Endothelial cell of umbilical vein (primary cell): Measurements from ENCODE around the gene IQGAP2. TPM values are rescaled to one million over a fixed set of nuclear protein-coding genes. Genes with fewer than 3 reads are reported as not detected.

Experiments
- BruUV-seq: library from RNA; stranded (reverse); fragments of 400-500 nt; replicated peaks from 2 replicates; lab custom pipeline; 2021; lab: Mats Ljungman, UMichigan
- CTCF ChIA-PET: fragments of 300-600, 350-600 bp; sonication (Branson Sonifier 250); formaldehyde crosslinking; loops from one replicate; lab custom pipeline; 2021; ENCODE audit warnings: antibody characterized with exemption, inconsistent platforms; lab: Charles Lee
- POLR2A ChIA-PET: fragments of 300-600, 350-600 bp; sonication (Branson Sonifier 250); formaldehyde crosslinking; loops from one replicate; lab custom pipeline; 2021; ENCODE audit warnings: antibody characterized with exemption, inconsistent platforms; lab: Charles Lee
- DNase-seq: peaks from one replicate; pipeline ENCODE4 v3.0.0-alpha.2; 2011; ENCODE audit warnings: low read depth, low spot score
- FAIRE-seq: peaks from 2 replicates; lab custom pipeline; 2011; peaks lifted over from hg19 to GRCh38; lab: Jason Lieb, UNC
- H2AFZ ChIP-seq: 2 replicates; pipeline ENCODE4 v1.6.0; 2012; ENCODE audit warnings: low read depth, low read length, control low read depth, inconsistent platforms
- H3K27ac ChIP-seq: 2 replicates; pipeline ENCODE4 v1.5.1; 2011; ENCODE audit warnings: low read depth, mild to moderate bottlenecking, control low read depth, low read length, moderate library complexity; ENCODE audit not compliant: insufficient read depth
- H3K27me3 ChIP-seq, 2 experiments: 2 replicates each; pipeline versions ENCODE4 v1.6.0 to v1.6.1; 2011; ENCODE audit warnings: low read length in 2 of 2, mixed read lengths in 1 of 2; ENCODE audit not compliant: control insufficient read depth in 2 of 2, insufficient read depth in 2 of 2
- H3K36me3 ChIP-seq, 2 experiments: 2 replicates in 1 of 2; 3 replicates in 1 of 2; pipeline ENCODE4 v1.5.1; 2011; ENCODE audit warnings: low read length in 2 of 2, mild to moderate bottlenecking in 1 of 2, moderate library complexity in 1 of 2; ENCODE audit not compliant: control insufficient read depth in 2 of 2, insufficient read depth in 2 of 2; ENCODE audit errors: extremely low read depth in 1 of 2
- H3K4me1 ChIP-seq: 3 replicates; pipeline ENCODE4 v1.5.1; 2011; ENCODE audit warnings: mild to moderate bottlenecking, low read length; ENCODE audit not compliant: control insufficient read depth, insufficient read depth; ENCODE audit errors: extremely low read depth
- H3K4me2 ChIP-seq: 2 replicates; pipeline ENCODE4 v1.6.1; 2011; ENCODE audit warnings: low read length, control low read depth, mixed read lengths; ENCODE audit not compliant: insufficient read depth
- H3K4me3 ChIP-seq, 3 experiments: fragments of 200-600 bp in 1 of 3; sonication (generic), shearing (Covaris generic) in 1 of 3; replicated peaks in 1 of 3; 2 replicates each; pipeline ENCODE4 v1.5.1; 2011 to 2016; ENCODE audit warnings: control low read depth in 3 of 3, low read length in 3 of 3, mild to moderate bottlenecking in 2 of 3, inconsistent platforms in 1 of 3, low read depth in 1 of 3, moderate library complexity in 1 of 3; ENCODE audit not compliant: insufficient read depth in 1 of 3
- H3K79me2 ChIP-seq: 2 replicates; pipeline ENCODE4 v1.6.0; 2012; ENCODE audit warnings: low read length, inconsistent platforms; ENCODE audit not compliant: control insufficient read depth, insufficient read depth
- H3K9ac ChIP-seq: replicated peaks from 2 replicates; pipeline ENCODE3; 2011; ENCODE audit warnings: low read length, control low read depth; ENCODE audit not compliant: insufficient read depth; ENCODE audit errors: extremely low read depth
- H3K9me1 ChIP-seq: replicated peaks from 3 replicates; pipeline ENCODE4 v1.6.0; 2011; ENCODE audit warnings: mild to moderate bottlenecking, low read length; ENCODE audit not compliant: control insufficient read depth, insufficient read depth; ENCODE audit errors: extremely low read depth
- H3K9me3 ChIP-seq: replicated peaks from 2 replicates; pipeline ENCODE4 v1.5.1; 2012; ENCODE audit warnings: low read length, inconsistent platforms; ENCODE audit not compliant: control insufficient read depth, insufficient read depth
- H4K20me1 ChIP-seq: replicated peaks from 2 replicates; pipeline ENCODE3; 2011; ENCODE audit warnings: mild to moderate bottlenecking, low read length; ENCODE audit not compliant: control insufficient read depth, insufficient read depth; ENCODE audit errors: extremely low read depth
- CTCF ChIP-seq, 2 donors: IDR thresholded peaks; 1 replicate in 1 of 2; 2 replicates in 1 of 2; pipeline ENCODE4 v1.5.1; 2011; ENCODE audit warnings: low read length in 2 of 2, mild to moderate bottlenecking in 2 of 2, moderate library complexity in 2 of 2, control low read depth in 1 of 2, inconsistent platforms in 1 of 2, low read depth in 1 of 2; ENCODE audit not compliant: insufficient read depth in 1 of 2; ENCODE audit errors: extremely low read depth in 1 of 2
- EZH2 ChIP-seq: IDR thresholded peaks from 2 replicates; pipeline ENCODE4 v1.6.1; 2012; ENCODE audit warnings: borderline replicate concordance, low read depth, mild to moderate bottlenecking, moderate library complexity, low read length, inconsistent platforms; ENCODE audit not compliant: severe bottlenecking
- FOS ChIP-seq: IDR thresholded peaks from 2 replicates; pipeline ENCODE4 v1.6.1; 2011; ENCODE audit warnings: mild to moderate bottlenecking, low read length, moderate library complexity, borderline replicate concordance; ENCODE audit not compliant: insufficient read depth
- GATA2 ChIP-seq: IDR thresholded peaks from 2 replicates; pipeline ENCODE4 v1.7.0; 2011; ENCODE audit warnings: low read depth, mild to moderate bottlenecking, moderate library complexity, mixed read lengths, low read length; ENCODE audit not compliant: insufficient read length, insufficient read depth
- JUN ChIP-seq: IDR thresholded peaks from 2 replicates; pipeline ENCODE4 v1.6.1; 2011; ENCODE audit warnings: borderline replicate concordance, low read depth; ENCODE audit not compliant: insufficient read length, insufficient read depth
- MYC ChIP-seq: IDR thresholded peaks from one replicate; pipeline ENCODE4 v1.6.1; 2011; ENCODE audit warnings: mild to moderate bottlenecking, low read depth, low read length
- POLR2A ChIP-seq: IDR thresholded peaks from 2 replicates; pipeline ENCODE4 v1.6.1; 2012; ENCODE audit warnings: low read depth, mild to moderate bottlenecking, control low read depth, low read length
- POLR2AphosphoS5 ChIP-seq: IDR thresholded peaks from 2 replicates; pipeline ENCODE4 v1.6.1; 2012; ENCODE audit warnings: low read depth, mild to moderate bottlenecking, control low read depth, low read length, moderate library complexity; ENCODE audit not compliant: insufficient read depth
- dilution Hi-C: fragments of 300-500 bp; cut with MboI; formaldehyde crosslinking; loops from one replicate; pipeline ENCODE4 v1.15.0; 2019; ENCODE audit warnings: low sequenced_read_pairs; ENCODE audit not compliant: extremely low pct_ligation_motif_present
- intact Hi-C: fragments of 100-400 bp; cut with micrococcal nuclease; formaldehyde crosslinking; loops from one replicate; pipeline ENCODE4 v1.10.0; 2022
- polyA plus RNA-seq, 4 experiments: library from polyadenylated mRNA; depleted of rRNA in 3 of 4; stranded (reverse) in 3 of 4; unstranded in 1 of 4; fragments of >200 nt; gene quantifications; 2 replicates each; pipeline versions ENCODE4 v1.2.1 to v1.2.3, GENCODE V29; 2011 to 2012; ENCODE audit warnings: missing spikeins in 1 of 4
- total RNA-seq: library from RNA; stranded (reverse); gene quantifications from 2 replicates; pipeline ENCODE4 v1.2.3, GENCODE V29; 2021
- TF ChIP-seq, protein P1 (sequence below): IDR thresholded peaks from 2 replicates; pipeline ENCODE4 v1.6.1; 2011; ENCODE audit not compliant: insufficient read depth, insufficient read length

Gene IQGAP2
- total and polyA plus RNA-seq, 2 donors (not counting 3 experiments of a cell fraction or from before 2014, with no cell fraction given), result 4.5 to 4.7 TPM

- no peak for FAIRE-seq
- ChIA-PET CTCF (interaction anchor here (1.2 kb wide), 1 partner anchor 301 kb away, joined by 3 read pairs; no protein-coding TSS in a partner anchor), POLR2A (no interaction called here)
- Histone ChIP-seq H3K4me3 (no peak overlapping the region), H3K4me2 (no peak overlapping the region), H3K27ac (no peak overlapping the region), H3K27me3 (peaks cover 0 to 2% of the 10 kb centered on the region in 2 experiments), H3K9me3 (no peaks in the 10 kb centered on the region), H2AFZ (no peak overlapping the region), H3K9me1 (no peaks in the 10 kb centered on the region), H3K36me3 (no peaks in the 10 kb centered on the region), H3K4me1 (no peaks in the 10 kb centered on the region), H3K9ac (no peak overlapping the region), H3K79me2 (no peaks in the 10 kb centered on the region), H4K20me1 (no peaks in the 10 kb centered on the region)
- dilution Hi-C loops, result no loop called here
- no peak for TF ChIP-seq FOS
- TF ChIP-seq MYC, result no peak
- no peak for TF ChIP-seq JUN
- no peak for TF ChIP-seq GATA2
- TF ChIP-seq, protein P1, sequence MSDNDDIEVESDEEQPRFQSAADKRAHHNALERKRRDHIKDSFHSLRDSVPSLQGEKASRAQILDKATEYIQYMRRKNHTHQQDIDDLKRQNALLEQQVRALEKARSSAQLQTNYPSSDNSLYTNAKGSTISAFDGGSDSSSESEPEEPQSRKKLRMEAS, result no peak
- no peak for TF ChIP-seq POLR2AphosphoS5
- no peak for TF ChIP-seq EZH2
- TF ChIP-seq POLR2A, result no peak
- TF ChIP-seq CTCF (IDR thresholded peaks at IDR 0.05; ENCODE audit: extremely low read depth in 1 of 2, insufficient read depth in 1 of 2, low read depth in 1 of 2, low read length in 2 of 2), result no peak
- DNase-seq, result no peak
- intact Hi-C loops, result no loop called here
- BruUV-seq, result no TSS peak
Observed at GRCh38 chr5:76473009-76473336, 69.9 kb downstream of the IQGAP2 start.
